Left ventricle myocardium inferior (tissue), 1 donor: Measurements from ENCODE around the gene SLC17A5. TPM values are rescaled to one million over a fixed set of nuclear protein-coding genes. Genes with fewer than 3 reads are reported as not detected.
"Not testable (repeated sequence)": the region's sequence is repeated elsewhere in the genome, so short reads cannot be mapped to it uniquely, and the experiment has no call there.

Source experiments
- DNase-seq: peaks from one replicate; pipeline ENCODE4 v3.0.0-alpha.2; 2020
- H3K27ac ChIP-seq: fragments of 200-600 bp; replicated peaks from 2 replicates; pipeline ENCODE4 v1.8.0; 2021
- H3K27me3 ChIP-seq: fragments of 200-600 bp; 2 replicates; pipeline ENCODE4 v1.8.0; 2021; ENCODE audit warnings: low read depth
- H3K36me3 ChIP-seq: fragments of 200-600 bp; 2 replicates; pipeline ENCODE4 v1.8.0; 2021
- H3K4me1 ChIP-seq: fragments of 200-600 bp; 2 replicates; pipeline ENCODE4 v1.8.0; 2021
- H3K4me3 ChIP-seq: fragments of 200-600 bp; 2 replicates; pipeline ENCODE4 v1.8.0; 2021; ENCODE audit warnings: mild to moderate bottlenecking, moderate library complexity
- H3K9me3 ChIP-seq: fragments of 200-600 bp; replicated peaks from 2 replicates; pipeline ENCODE4 v1.8.0; 2021
- intact Hi-C: fragments of 100-400 bp; cut with micrococcal nuclease; formaldehyde crosslinking; loops from one replicate; pipeline ENCODE4 v1.11.0; 2022
- total RNA-seq: library from RNA; stranded (reverse); fragmentation: NEBNext Ultra II Directional; extraction: Animal tissue kit (Norgen Biotek cat#: 25700); gene quantifications from one replicate; pipeline ENCODE4 v1.2.1, GENCODE V29; 2021
- TF ChIP-seq, protein P1 (sequence below): fragments of 200-600 bp; IDR thresholded peaks from 2 replicates; pipeline ENCODE4 v1.8.0; 2021; ENCODE audit warnings: antibody characterized with exemption, mild to moderate bottlenecking, borderline replicate concordance
- donor health status: DM: no; HTN: yes; CAD: no; lungs with severe emphysema.

SLC17A5 gene
- total RNA-seq, 1 donor from 2014 or later: 5.3 TPM

DNA sequence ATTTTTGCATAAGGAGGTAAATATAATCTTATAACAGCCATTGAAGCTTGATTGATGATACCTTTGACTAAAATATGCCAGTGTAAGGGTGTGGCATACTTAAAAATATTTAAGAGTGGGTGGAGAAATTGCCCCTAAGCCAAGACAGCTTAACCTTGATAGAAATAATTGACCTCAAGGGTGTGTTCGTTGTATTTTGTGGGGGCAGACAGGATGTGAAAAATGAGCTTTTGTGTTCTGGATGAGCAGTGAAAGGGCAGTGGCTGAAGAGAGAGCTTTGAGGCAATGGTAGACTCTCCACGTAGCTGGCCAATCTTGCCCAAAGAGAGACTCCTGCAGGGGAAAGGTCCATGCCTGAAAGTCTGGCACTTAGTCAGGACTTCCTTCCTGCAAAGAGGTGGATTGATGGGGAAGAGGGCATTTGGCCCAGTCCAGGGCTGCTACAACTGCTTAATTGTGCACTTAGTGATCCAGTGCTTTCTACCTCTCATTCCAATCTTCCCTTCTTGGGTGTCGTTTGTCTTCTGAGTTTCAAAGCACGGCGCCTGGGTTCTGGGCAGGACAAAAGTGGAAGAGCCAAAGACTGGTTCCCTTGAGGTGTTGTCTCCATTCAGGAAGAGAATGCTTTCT is 26.6 kb upstream of the SLC17A5 start:
- Histone ChIP-seq H3K36me3 (no peaks in the 10 kb centered on the region), H3K4me1 (peaks cover 6% of the 10 kb centered on the region), H3K9me3 (peaks cover 23% of the 10 kb centered on the region), H3K27me3 (no peaks in the 10 kb centered on the region), H3K4me3 (no peak overlapping the region), H3K27ac (no peak overlapping the region)
- intact Hi-C loops: no loop called here
- no peak for DNase-seq
- TF ChIP-seq, protein P1, sequence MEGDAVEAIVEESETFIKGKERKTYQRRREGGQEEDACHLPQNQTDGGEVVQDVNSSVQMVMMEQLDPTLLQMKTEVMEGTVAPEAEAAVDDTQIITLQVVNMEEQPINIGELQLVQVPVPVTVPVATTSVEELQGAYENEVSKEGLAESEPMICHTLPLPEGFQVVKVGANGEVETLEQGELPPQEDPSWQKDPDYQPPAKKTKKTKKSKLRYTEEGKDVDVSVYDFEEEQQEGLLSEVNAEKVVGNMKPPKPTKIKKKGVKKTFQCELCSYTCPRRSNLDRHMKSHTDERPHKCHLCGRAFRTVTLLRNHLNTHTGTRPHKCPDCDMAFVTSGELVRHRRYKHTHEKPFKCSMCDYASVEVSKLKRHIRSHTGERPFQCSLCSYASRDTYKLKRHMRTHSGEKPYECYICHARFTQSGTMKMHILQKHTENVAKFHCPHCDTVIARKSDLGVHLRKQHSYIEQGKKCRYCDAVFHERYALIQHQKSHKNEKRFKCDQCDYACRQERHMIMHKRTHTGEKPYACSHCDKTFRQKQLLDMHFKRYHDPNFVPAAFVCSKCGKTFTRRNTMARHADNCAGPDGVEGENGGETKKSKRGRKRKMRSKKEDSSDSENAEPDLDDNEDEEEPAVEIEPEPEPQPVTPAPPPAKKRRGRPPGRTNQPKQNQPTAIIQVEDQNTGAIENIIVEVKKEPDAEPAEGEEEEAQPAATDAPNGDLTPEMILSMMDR: no peak

DNA sequence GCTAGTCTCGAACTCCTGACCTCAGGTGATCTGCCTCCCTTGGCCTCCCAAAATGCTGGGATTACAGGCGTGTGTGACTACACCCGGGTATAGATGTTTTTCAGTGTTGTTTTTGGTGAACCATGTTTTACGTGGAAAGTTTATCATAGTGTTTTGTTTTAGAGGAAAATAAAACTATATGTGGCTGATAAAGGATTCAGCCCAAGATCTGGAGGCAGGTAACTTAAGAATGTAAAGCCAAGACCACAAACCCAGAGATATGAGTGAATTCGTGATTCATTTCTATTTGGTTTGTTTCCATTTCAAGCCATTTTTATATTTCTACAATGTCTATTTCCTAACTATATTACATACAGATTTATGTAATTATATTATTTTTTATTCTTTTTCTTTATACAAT is 26.1 kb upstream of the SLC17A5 start:
- H3K9me3 ChIP-seq: peaks cover 20% of the 10 kb centered on the region
- H3K27ac ChIP-seq, H3K4me1 ChIP-seq, DNase-seq, intact Hi-C loops, H3K27me3 ChIP-seq, H3K4me3 ChIP-seq, H3K36me3 ChIP-seq: not testable (repeated sequence)

DNA sequence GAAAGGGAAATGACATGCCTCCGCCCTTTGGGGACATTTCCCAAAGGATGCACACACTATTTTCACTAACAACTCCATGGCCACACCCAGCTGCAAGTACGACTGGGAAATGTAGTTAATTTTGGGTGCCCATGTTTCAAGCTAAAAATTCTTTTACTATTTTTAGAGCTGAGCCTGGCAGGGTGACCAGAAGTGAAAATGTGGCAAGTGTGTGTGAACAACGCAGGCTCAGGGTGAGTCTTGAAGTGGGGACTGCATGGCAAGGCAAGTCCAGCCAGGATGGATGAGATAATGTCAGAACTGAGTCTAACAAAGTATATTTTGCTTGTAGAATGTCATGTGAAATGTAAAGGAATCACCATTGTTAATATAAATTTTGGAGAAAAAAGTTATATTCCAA is 25.2 kb upstream of the SLC17A5 start:
- Histone ChIP-seq H3K4me1 (peaks cover 6% of the 10 kb centered on the region), H3K27me3 (no peaks in the 10 kb centered on the region), H3K27ac (no peak overlapping the region), H3K4me3 (no peak overlapping the region), H3K36me3 (no peaks in the 10 kb centered on the region), H3K9me3 (peaks cover 17% of the 10 kb centered on the region)
- no peak for DNase-seq
- intact Hi-C loops: no loop called here
- TF ChIP-seq, protein P1: no peak

DNA sequence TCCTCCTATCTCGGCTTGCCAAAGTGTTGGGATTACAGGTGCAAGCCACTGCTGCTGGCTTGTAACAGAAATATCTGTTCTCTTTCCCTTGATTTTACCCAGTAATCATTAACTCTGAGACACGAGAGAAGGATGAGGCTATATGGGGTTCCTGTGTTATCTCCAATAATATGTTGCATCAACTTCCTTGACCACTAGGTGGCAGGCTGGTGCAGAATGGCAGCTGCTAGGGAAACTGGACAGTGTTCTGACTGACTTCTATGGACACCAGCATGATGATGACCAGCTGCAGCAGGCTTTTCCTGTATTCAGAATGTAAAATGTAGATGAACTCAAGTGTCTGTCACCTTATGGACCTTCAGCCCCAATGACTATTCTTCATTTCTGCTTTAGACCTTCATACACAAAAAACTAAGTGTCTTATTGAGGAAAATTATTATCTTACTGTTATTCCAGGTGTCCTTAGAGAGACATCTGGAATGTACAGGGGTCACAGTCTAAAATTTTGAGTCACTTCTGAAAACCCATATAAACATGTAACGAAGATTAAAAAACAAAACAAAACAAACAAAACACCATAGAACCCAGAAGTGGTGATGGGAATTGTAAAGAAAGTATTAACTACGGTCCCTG is 21.8 kb upstream of the SLC17A5 start:
- peak; percentile 46 for DNase-seq
- TF ChIP-seq, protein P1: peak; percentile 94
- H3K4me3 ChIP-seq: no peak overlapping the region
- no peaks in the 10 kb centered on the region for H3K36me3 ChIP-seq
- H3K27ac ChIP-seq: no peak overlapping the region
- peaks cover 8% of the 10 kb centered on the region for H3K27me3 ChIP-seq
- intact Hi-C loops: loop anchor here (2.0 kb wide), 1 partner anchor 57 kb away; no protein-coding TSS in a partner anchor
- H3K9me3 ChIP-seq: no peaks in the 10 kb centered on the region
- H3K4me1 ChIP-seq: peaks cover 6% of the 10 kb centered on the region

DNA sequence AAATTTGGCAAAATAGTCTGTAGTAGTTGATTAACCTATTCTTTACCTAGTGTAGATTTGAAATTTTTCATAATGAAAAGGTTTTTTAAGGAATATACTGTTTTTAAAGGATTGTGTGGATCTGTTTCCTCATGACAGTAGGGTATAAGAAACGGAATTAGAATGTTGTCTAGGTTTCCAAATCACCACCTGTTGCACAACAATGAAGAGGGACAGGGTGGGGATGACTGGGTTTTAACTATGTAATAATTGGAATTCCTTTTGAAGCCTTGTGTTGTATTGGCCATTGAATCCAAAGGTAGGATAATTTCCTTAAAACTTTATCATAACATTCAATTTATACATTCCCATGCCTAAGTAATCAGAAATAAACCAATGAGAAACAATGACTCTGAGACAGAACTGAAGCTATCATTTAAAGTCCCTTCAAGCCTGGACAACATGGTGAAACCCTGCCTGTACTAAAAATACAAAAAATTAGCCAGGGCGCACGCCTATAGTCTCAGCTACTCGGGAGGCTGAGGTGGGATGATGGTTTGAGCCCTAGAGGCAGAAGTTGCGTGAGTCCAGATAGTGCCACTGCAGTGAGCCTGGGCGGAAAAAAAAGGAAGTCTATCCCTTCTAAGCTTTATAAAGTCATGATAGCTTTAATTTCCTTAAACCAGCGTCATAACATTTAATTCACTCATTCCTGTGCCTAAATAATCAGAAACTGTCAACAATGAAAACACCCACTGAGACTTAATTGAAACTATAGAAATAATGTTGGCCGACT is 18.3 kb upstream of the SLC17A5 start:
- peaks cover 8% of the 10 kb centered on the region for H3K27me3 ChIP-seq
- H3K4me3 ChIP-seq: no peak overlapping the region
- no peaks in the 10 kb centered on the region for H3K4me1 ChIP-seq
- no peaks in the 10 kb centered on the region for H3K36me3 ChIP-seq
- no peak overlapping the region for H3K27ac ChIP-seq
- TF ChIP-seq, protein P1: no peak
- no peak for DNase-seq
- intact Hi-C loops: no loop called here
- H3K9me3 ChIP-seq: no peaks in the 10 kb centered on the region
